ENCODE data around the gene PANK2.

- no peak for TF ChIP-seq POLR2A (IDR thresholded peaks at IDR 0.05)
- TF ChIP-seq CTCF (IDR thresholded peaks at IDR 0.05): no peak
These were observed 30.5 kb upstream of the PANK2 start for GRCh38 chr20:3858689-3859088.

Data from Peyer's patch (tissue), 4 donors.